ENCODE measurements around the gene TEKT5. TPM values are rescaled to one million over a fixed set of nuclear protein-coding genes. Genes with fewer than 3 reads are reported as not detected.

Gene TEKT5
- total RNA-seq, 6 experiments from 2014 or later: 0.20 to 1.3 (median 0.69) TPM; not detected in 2

GRCh38 chr16:10644092-10644491 lies 50.6 kb downstream of the TEKT5 start:
- 84% methylated on average over 5 of the region's 6 CpGs for WGBS (ENCODE audit: insufficient coverage, low coverage, low lambda C conversion rate, missing lambda C conversion rate)
- Histone ChIP-seq H3K4me1 (peaks cover 0 to 32% (median 15%) of the 10 kb centered on the region in 4 donors), H3K27me3 (no peaks in the 10 kb centered on the region), H3K9me3 (no peaks in the 10 kb centered on the region), H3K27ac (no peak overlapping the region), H3K36me3 (no peaks in the 10 kb centered on the region), H3K4me3 (no peak overlapping the region)
- TF ChIP-seq POLR2A (IDR thresholded peaks at IDR 0.05) (no peak), CTCF (IDR thresholded peaks at IDR 0.05) (no peak)
- DNase-seq (no peak), ATAC-seq (no peak)
- intact Hi-C loops (cut with DNase I): no loop called here

GRCh38 chr16:10642964-10643363 lies 51.8 kb downstream of the TEKT5 start:
- no peaks in the 10 kb centered on the region for H3K9me3 ChIP-seq
- H3K27ac ChIP-seq: no peak overlapping the region
- peaks cover 0 to 29% (median 12%) of the 10 kb centered on the region in 4 donors for H3K4me1 ChIP-seq
- no peak for TF ChIP-seq CTCF (IDR thresholded peaks at IDR 0.05)
- no peak for TF ChIP-seq POLR2A (IDR thresholded peaks at IDR 0.05)
- DNase-seq: no peak
- no peak overlapping the region for H3K4me3 ChIP-seq
- WGBS (ENCODE audit: insufficient coverage, low coverage, low lambda C conversion rate, missing lambda C conversion rate): 67% methylated on average over 4 of the region's 7 CpGs
- ATAC-seq: no peak
- H3K27me3 ChIP-seq: no peaks in the 10 kb centered on the region
- intact Hi-C loops (cut with DNase I): no loop called here
- H3K36me3 ChIP-seq: no peaks in the 10 kb centered on the region

GRCh38 chr16:10641953-10642949 lies 52.5 kb downstream of the TEKT5 start:
- intact Hi-C loops (cut with DNase I): no loop called here
- TF ChIP-seq CTCF (IDR thresholded peaks at IDR 0.05) (no peak), POLR2A (IDR thresholded peaks at IDR 0.05) (no peak)
- Histone ChIP-seq H3K27me3 (no peaks in the 10 kb centered on the region), H3K27ac (no peak overlapping the region), H3K9me3 (no peaks in the 10 kb centered on the region), H3K4me3 (no peak overlapping the region), H3K36me3 (no peaks in the 10 kb centered on the region), H3K4me1 (peaks cover 0 to 26% (median 9%) of the 10 kb centered on the region in 4 donors)
- DNase-seq: no peak
- 61% methylated on average over 5 of the region's 6 CpGs for WGBS (ENCODE audit: insufficient coverage, low coverage, low lambda C conversion rate, missing lambda C conversion rate)
- ATAC-seq: no peak

GRCh38 chr16:10641555-10641952 lies 53.2 kb downstream of the TEKT5 start:
- Histone ChIP-seq H3K9me3 (no peaks in the 10 kb centered on the region), H3K4me1 (peaks cover 0 to 19% (median 5%) of the 10 kb centered on the region in 4 donors), H3K36me3 (no peaks in the 10 kb centered on the region), H3K4me3 (no peak overlapping the region), H3K27me3 (no peaks in the 10 kb centered on the region), H3K27ac (no peak overlapping the region)
- ATAC-seq: no peak
- no peak for TF ChIP-seq CTCF (IDR thresholded peaks at IDR 0.05)
- TF ChIP-seq POLR2A (IDR thresholded peaks at IDR 0.05): no peak
- 93% methylated on average over 2 of the region's 7 CpGs for WGBS (ENCODE audit: insufficient coverage, low coverage, low lambda C conversion rate, missing lambda C conversion rate)
- intact Hi-C loops (cut with DNase I): no loop called here
- no peak for DNase-seq

Measured in right lobe of liver (tissue), 6 donors.